PC-3 (cell line): ENCODE data around the gene RET.

Experiments
- CTCF ChIP-seq: fragments of 300-600 bp; sonication (generic); conservative IDR thresholded peaks from 2 replicates; pipeline ENCODE4 v1.5.1; 2017; ENCODE audit warnings: antibody characterized with exemption, low read depth, mild to moderate bottlenecking, low read length
- EZH2phosphoT487 ChIP-seq: fragments of 300-600 bp; sonication (generic); IDR thresholded peaks from 2 replicates; pipeline ENCODE4 v1.6.1; 2018; ENCODE audit warnings: mild to moderate bottlenecking, antibody characterized with exemption, low read length, borderline replicate concordance

- TF ChIP-seq CTCF (no peak), EZH2phosphoT487 (no peak)
Measured at GRCh38 chr10:43056568-43057011, 20.3 kb upstream of the RET start.
